Inflammatory macrophage treated with lipopolysaccharide for 1 hour (primary cell): ENCODE data around the gene DOP1A.

Source experiments
- DNase-seq, 2 donors: peaks; one replicate each; pipeline ENCODE4 v3.0.0-alpha.2; 2020 to 2022

The DOP1A gene

GRCh38 chr6:83067448-83068439, at the start of gene DOP1A:
Gene DOP1A (plus strand): TSS chr6:83067671. CDS start chr6:83096978, 29,307 bp downstream.
- DNase-seq, result peak; percentile 96 to 99

- no peak for DNase-seq
Measured at GRCh38 chr6:83019741-83020140, 47.7 kb upstream of the DOP1A start.

DNA sequence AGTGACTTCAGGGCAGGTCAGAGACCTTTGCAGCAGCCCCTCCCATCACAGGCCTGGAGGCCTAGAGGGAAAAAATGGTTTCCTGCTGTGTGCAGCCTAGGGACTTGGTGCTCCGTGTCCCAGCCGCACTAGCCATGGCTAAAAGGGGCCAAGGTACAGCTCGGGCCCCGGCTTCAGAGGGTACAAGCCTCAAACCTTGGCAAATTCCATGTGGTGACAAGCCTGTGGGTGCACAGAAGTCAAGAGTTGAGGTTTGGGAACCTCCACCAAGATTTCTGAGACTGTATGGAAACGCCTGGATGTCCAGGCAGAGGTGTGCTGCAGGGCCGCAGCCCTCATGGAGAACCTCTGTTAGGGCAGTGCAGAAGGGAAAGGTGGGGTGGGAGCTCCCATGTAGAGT, 35.8 kb upstream of the DOP1A start:
- no peak for DNase-seq

GRCh38 chr6:83038246-83038645, 29.2 kb upstream of the DOP1A start:
- DNase-seq, result no peak

DNA sequence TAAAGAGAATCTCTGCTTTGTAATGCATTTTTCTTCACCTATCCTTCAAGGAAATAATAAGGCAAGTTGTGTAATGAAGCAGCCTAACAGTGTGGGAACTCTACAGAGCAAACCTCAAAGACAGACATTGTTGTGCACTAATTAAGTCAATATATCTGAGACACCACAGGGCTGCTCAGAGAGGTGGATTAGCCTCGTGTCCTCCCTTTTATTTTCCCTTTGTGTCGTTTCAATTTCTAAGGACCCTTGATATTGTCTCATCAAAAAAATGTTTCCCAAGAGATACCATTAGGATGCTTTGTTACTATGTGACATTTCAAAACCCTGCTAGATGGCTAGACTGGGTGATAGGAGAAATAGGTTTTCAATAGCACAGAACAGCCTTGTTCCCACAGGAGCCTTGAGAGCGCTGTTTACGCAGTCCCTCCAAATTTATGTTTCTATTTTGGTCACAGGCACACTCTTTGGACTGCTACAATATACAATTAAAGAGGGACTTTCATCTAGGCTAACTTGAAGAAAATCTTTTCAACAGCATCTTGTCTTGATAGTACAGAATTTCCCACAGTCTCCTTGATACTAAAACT, 24.9 kb upstream of the DOP1A start:
- DNase-seq, result no peak

- DNase-seq, result no peak
Measured at GRCh38 chr6:83044091-83044768, 23.2 kb upstream of the DOP1A start.

- DNase-seq, result no peak
Measured at GRCh38 chr6:83047065-83047754, 20.3 kb upstream of the DOP1A start.

DNA sequence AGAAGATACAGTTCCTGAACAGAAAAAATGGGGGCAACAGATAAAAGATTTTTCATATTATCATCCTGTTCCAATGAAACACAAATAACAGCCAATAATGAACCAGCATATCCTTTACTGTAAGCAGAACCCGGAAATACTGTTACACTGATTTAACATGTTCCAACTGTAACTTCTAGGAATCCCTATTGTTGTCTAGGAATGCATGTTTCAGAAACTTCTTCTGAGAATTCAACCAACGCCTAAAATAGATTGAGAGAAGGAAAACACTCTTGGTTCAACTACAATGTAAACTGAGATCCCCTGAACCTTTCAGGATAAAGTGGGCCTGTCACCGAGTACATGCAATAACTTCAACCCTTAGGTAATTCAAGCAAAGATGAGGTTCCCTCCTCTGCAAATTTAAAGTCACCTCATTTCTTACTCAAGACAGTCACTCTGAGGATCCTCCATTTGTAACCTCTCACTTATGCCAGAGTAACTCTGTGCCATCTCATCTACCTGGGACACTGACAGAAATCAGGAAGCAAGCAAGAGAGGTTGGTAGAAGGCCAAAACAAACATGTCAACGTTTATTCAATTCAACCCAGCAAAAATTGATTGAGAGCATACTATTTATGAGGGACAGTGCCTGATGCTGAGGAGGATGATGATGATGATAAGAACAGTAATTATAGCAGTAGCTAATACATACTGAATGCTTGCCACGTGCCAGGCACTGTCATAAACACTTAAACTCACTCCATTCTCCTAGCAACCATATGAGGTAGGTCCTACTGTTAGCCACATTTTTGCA, 15.9 kb upstream of the DOP1A start:
- no peak for DNase-seq

GRCh38 chr6:83053678-83054077, 13.8 kb upstream of the DOP1A start:
- no peak for DNase-seq

DNA sequence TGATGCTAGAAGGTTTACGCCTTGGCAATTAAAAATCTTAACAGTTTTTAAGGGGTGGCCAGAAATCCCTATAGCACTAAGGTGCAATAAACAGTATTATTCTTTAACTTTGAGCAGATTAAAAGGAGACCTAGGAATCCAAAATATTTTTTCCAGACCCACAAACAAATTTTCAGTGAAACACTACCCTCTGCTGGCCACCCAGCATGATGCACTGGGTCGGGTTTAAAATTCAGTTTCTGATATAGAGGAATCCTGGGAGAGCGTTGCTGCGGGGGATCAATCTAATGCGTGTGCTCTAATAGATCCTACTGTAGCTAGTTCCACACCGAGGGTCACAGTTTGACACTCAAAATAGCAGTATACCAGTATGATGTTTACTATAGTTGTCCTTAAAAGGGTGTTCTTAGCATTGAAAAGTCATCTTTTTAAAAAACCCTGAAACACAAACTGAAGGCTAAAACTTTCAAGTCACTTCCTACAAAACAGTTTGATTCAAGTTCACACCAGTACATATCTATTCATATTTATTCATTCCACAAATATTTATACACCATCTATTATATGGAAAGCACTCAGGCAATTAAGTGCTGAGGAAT, 12.0 kb upstream of the DOP1A start:
- DNase-seq, result peak in 1 of 2 donors; percentile 69

DNA sequence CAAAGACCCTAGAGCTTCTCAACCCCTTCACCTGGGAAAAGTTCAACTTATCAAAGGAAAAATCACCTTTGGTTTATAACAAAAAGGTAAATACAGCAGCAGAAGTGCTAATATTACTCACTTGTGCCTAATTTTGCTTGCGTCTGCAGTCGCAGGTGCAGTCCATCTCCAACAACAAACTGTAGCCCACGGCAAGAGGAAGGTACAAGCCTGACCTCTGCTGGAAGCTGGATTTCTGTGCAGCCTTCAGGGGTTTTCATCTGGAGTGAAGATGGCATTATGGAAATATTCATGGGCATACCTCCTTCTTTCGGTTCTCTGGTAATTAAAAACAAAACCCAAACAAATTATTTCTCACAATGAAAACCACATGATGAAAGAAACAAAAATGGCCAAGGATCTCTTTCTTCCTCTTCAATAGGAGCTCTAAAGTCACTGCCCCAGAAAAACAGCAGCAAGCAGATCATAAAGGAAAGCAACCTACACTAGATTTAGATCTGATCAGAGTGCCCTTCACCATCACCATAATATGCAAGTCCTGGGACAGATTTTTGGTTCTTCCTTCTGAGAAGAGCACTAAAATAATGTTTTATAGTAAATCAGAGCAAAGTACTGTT, 9.7 kb upstream of the DOP1A start:
- peak in 1 of 2 donors; percentile 26 for DNase-seq

GRCh38 chr6:83061190-83061589, 6.3 kb upstream of the DOP1A start:
- DNase-seq, result peak in 1 of 2 donors; percentile 19

DNA sequence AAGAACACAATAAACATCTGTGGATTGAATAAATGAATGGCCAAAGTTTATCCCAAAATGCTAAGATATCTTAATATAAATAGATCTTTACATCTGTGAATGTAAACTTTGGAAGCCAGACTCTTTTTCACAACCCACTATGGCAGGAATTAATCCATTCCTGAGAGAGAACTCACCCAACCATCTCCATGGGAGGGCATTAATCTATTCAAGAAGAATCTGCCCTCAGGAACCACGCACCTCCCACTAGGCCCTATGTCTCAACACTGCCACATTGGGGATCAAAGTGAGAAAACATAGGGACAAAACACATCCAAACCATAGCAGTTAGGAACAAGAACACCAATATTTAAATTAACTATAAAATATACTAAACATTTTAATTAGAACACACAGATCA, 5.2 kb upstream of the DOP1A start:
- DNase-seq, result no peak

DNA sequence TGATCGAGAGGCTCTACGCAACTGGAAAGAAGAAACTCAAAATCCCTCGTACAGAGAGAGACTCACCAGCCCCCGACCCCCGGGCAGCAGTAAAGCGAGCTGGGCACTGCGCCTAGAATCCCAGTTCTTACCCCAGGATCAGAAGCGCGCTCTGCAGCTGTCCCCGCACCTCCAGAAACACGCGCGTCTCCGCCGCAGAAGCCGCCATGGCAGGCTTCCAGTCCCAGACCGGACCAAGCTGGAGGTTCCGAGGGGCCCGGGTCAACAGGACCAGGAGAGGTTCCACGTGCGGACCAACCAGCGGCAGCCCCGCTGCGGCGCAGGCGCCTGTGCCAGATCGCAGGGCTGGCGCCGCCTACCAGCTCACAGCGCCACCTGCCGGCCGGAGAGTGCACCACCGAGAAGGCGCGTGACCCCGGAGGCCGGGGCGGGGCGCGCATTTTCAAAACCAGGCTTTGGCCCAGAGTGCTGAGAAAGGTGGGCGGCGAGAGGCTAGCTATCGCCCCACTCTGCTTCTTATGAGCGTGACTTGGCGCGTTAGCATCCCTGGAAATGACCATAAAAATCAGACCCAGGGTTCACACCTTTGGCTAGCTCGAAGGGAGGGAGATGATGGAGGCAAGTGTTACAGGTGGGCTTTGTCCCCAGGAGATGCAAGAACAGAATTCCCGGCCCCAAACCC, 1.8 kb upstream of the DOP1A start, which contains the start of gene UBE3D:
Gene UBE3D, minus strand, starts transcription at position 331 of the 682 bp plus-strand sequence. Its CDS starts 123 bp downstream, at position 208.
- DNase-seq, result peak; percentile 76 to 95

DNA sequence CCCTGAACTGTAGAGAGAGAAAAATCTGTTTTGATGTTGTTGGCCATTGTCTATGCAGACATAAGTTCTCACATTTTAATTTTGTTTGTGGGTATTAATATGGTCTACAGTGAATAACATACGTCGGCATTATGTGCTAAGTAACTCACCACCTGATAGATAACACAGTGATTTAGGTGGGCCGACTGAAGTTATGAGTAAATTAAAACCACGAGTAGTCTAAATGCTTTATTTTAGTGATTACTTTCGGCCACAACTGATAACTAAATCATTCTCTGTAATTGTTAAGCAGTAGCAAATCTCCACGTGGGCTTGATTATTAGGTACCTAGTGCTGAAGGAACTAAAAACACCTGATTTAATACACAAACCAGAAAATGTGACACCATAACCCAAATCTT, 1.1 kb downstream of the DOP1A start:
- DNase-seq, result no peak

DNA sequence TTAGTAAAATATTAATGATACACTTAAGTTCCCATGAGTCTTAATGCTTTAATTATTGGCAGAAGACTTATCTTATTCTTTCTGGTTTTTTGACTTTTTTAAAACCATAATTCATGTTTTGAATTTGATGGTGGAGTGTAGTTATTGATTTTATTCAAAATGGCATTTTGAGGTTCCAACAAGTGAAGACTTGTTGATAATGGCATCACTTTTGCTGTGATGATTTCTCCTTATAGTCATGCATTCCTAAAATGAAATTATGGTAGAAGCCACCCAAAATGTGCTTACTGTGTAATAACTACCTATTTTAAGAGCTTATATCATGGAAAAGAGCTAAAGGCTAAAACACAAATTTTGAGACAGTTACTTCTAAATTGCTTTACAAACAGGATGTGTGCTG, 2.2 kb downstream of the DOP1A start:
- no peak for DNase-seq

GRCh38 chr6:83071023-83071422, 3.6 kb downstream of the DOP1A start:
- DNase-seq, result peak; percentile 66 to 70

GRCh38 chr6:83071707-83072106, 4.2 kb downstream of the DOP1A start:
- no peak for DNase-seq

GRCh38 chr6:83072726-83073125, 5.3 kb downstream of the DOP1A start:
- no peak for DNase-seq

DNA sequence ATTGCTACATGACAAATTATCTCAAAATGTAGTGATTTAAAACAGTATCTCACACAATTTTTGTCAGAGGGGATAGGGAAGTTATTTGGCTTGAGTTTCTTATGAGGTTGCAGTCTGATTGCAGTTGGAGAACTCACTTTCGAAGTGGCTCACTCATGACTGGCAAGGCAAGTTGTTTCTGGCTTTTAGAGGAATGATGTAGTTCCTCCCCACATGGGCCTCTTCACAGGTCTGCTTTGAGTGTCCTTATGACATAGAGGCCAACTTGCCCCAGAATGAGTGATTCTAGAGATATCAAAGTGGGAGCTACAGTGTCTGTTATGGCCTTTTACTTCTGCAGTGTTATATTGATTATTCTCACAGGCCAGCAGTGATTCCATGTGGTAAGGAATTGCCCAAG, 6.1 kb downstream of the DOP1A start:
- DNase-seq, result peak; percentile 29 to 45
